GM13976 (cell line): ENCODE data around the gene LAMTOR4.
A peak's percentile ranks its signal among the peaks of the same experiment; 100 is the strongest.

Experiments
- DNase-seq: peaks from one replicate; pipeline ENCODE4 v3.0.0; 2012; ENCODE audit warnings: low spot score
- CTCF ChIP-seq: IDR thresholded peaks from 2 replicates; pipeline ENCODE4 v1.5.1; 2012; ENCODE audit warnings: borderline replicate concordance, mild to moderate bottlenecking; ENCODE audit not compliant: insufficient read depth; ENCODE audit errors: extremely low read depth, missing control alignments, control extremely low read depth
- in situ Hi-C: fragments of 300-500 bp; cut with MboI; formaldehyde crosslinking; loops from one replicate; pipeline ENCODE4 v1.12.0; 2022; ENCODE audit warnings: low sequenced_read_pairs, mixed read lengths, inconsistent platforms; ENCODE audit not compliant: unreplicated experiment

Gene LAMTOR4

GRCh38 chr7:100148559-100149328, at the start of gene LAMTOR4:
TSS of gene LAMTOR4 (plus strand) at chr7:100148918. CDS start at chr7:100148973, 55 bp downstream.
- in situ Hi-C loops = no loop called here

GRCh38 chr7:100099452-100099851, 49.3 kb upstream of the LAMTOR4 start:
- in situ Hi-C loops = no loop called here
- DNase-seq = no peak
- TF ChIP-seq CTCF = no peak

More at GRCh38 chr7:100148559-100149328, at the start of gene LAMTOR4:
- no peak for TF ChIP-seq CTCF
- peak; percentile 98 for DNase-seq

- in situ Hi-C loops = no loop called here
- peak; percentile 94 for DNase-seq
- TF ChIP-seq CTCF = no peak
Observed at GRCh38 chr7:100100420-100101015, 48.2 kb upstream of the LAMTOR4 start.

GRCh38 chr7:100101016-100101862, 47.5 kb upstream of the LAMTOR4 start, which contains the start of the genes AP4M1 and MCM7:
TSS of gene AP4M1 (plus strand) at chr7:100101643. CDS start at chr7:100101715, 72 bp downstream.
TSS of gene MCM7 (minus strand) at chr7:100101397. CDS start at chr7:100101294, 103 bp downstream.
- DNase-seq = peak; percentile 99
- in situ Hi-C loops = no loop called here
- no peak for TF ChIP-seq CTCF

- in situ Hi-C loops = no loop called here
- TF ChIP-seq CTCF = no peak
Observed at GRCh38 chr7:100102950-100103840, 45.5 kb upstream of the LAMTOR4 start.

More at GRCh38 chr7:100102950-100103840, 45.5 kb upstream of the LAMTOR4 start:
- DNase-seq = no peak
